Astrocyte of the spinal cord (primary cell): ENCODE results near the gene MYL3.

Experiments
- DNase-seq: peaks from one replicate; pipeline ENCODE4 v3.0.0; 2011; ENCODE audit warnings: low read depth, low spot score
- H3K4me3 ChIP-seq: 2 replicates; pipeline ENCODE4 v1.5.1; 2011; ENCODE audit warnings: low read depth, mild to moderate bottlenecking, low read length, moderate library complexity
- CTCF ChIP-seq: IDR thresholded peaks from 2 replicates; pipeline ENCODE4 v1.5.1; 2012; ENCODE audit warnings: low read depth, mild to moderate bottlenecking, low read length, inconsistent platforms
- in situ Hi-C: cut with HindIII; loops from 2 replicates; pipeline ENCODE4 v1.10.0; 2017; ENCODE audit warnings: low sequenced_read_pairs

The MYL3 gene

DNA sequence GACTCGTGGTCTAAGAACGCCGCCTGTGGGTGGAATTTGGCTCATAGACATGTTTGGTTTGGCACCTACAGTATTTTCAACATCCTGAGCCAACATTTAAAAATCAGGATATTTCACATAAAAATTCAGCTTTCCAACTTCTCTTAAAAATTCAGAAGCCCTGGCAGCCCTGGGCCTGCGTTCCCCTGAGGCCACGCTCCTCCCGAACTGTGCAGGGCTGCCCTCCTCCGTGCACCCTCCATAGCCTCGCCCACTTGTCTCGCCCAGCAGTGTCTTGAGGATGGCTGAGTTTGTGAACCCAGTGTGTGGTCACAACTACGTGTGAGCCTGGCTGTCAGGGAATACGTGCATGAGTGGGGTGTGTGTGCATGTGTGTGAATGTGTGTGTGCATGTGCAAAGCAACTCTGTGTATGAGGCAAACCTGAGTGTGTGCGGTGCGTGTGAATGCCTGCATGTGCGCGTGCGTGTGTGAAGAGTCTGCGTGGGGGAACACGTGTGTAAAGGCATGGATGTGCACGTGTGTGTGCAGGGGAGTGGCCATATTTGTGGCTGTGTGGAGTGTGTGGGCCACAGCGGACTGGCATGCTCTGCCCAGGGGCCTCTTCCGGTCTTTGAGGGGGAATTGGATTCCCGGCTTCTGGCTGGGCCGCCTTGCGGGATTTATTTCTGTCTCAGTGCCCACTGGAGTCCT lies 45.2 kb upstream of the MYL3 start:
- peak; percentile 35 for TF ChIP-seq CTCF
- in situ Hi-C loops = no loop called here
- DNase-seq = peak; percentile 72
- no peak overlapping the region for H3K4me3 ChIP-seq

- no peak for DNase-seq
- no peak overlapping the region for H3K4me3 ChIP-seq
- in situ Hi-C loops = no loop called here
- no peak for TF ChIP-seq CTCF
Observed at GRCh38 chr3:46907960-46908293, 44.7 kb upstream of the MYL3 start.

DNA sequence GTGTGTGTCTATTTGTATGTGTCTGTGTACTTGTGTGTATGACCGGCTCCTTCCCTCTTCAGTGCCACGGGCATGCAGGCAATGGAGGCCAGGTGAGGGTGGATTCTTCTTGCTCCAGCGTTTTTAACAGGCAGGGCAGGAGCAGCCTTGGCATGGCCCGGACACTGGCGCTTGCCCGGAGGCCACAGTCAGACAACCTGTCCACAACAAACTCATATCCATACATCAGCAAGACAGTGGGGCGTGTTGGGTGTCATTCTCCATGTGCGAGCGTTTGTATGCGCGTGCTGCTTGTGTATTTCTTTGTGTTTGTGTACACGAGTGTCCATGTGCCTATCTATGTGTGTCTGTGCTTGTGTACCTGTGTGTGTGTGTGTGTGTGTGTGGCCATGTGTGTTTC lies 44.0 kb upstream of the MYL3 start:
- in situ Hi-C loops = no loop called here
- no peak overlapping the region for H3K4me3 ChIP-seq
- DNase-seq = no peak
- TF ChIP-seq CTCF = no peak

GRCh38 chr3:46906471-46907058 lies 43.3 kb upstream of the MYL3 start:
- in situ Hi-C loops = no loop called here

GRCh38 chr3:46905661-46906451 lies 42.6 kb upstream of the MYL3 start:
- in situ Hi-C loops = no loop called here
- DNase-seq = no peak
- no peak for TF ChIP-seq CTCF
- no peak overlapping the region for H3K4me3 ChIP-seq

More at GRCh38 chr3:46906471-46907058, 43.3 kb upstream of the MYL3 start:
- no peak for TF ChIP-seq CTCF
- DNase-seq = no peak
- H3K4me3 ChIP-seq = no peak overlapping the region

GRCh38 chr3:46905213-46905560 lies 41.9 kb upstream of the MYL3 start:
- in situ Hi-C loops = no loop called here
- H3K4me3 ChIP-seq = no peak overlapping the region
- TF ChIP-seq CTCF = no peak
- no peak for DNase-seq
